Thyroid gland (tissue), 4 donors: Measurements from ENCODE around the gene APC. TPM values are rescaled to one million over a fixed set of nuclear protein-coding genes. Genes with fewer than 3 reads are reported as not detected.

Experiments used
- DNase-seq, 2 donors: peaks; one replicate each; pipeline ENCODE4 v3.0.0-alpha.2; 2019
- H3K27ac ChIP-seq, 3 donors: fragments of 200-600 bp; sonication (generic); 1 replicate in 2 of 3; 2 replicates in 1 of 3; pipeline ENCODE4 v1.5.1; 2016 to 2019; ENCODE audit warnings: mild to moderate bottlenecking in 1 of 3, moderate library complexity in 1 of 3
- H3K27me3 ChIP-seq: fragments of 200-600 bp; sonication (generic); one replicate; pipeline ENCODE4 v1.5.1; 2019
- H3K36me3 ChIP-seq, 2 donors: fragments of 200-600 bp; sonication (generic); one replicate each; pipeline ENCODE4 v1.5.1; 2016 to 2019
- H3K4me1 ChIP-seq, 2 donors: fragments of 200-600 bp; sonication (generic); one replicate each; pipeline ENCODE4 v1.5.1; 2017 to 2019
- H3K4me3 ChIP-seq, 3 donors: fragments of 200-600 bp; sonication (generic); replicated peaks in 1 of 3; 1 replicate in 2 of 3; 2 replicates in 1 of 3; pipeline ENCODE4 v1.5.1; 2016; ENCODE audit warnings: mild to moderate bottlenecking in 1 of 3
- H3K9me3 ChIP-seq: fragments of 200-600 bp; sonication (generic); one replicate; pipeline ENCODE4 v1.5.1; 2017
- CTCF ChIP-seq, 6 experiments: fragments of 200-600 bp in 3 of 6; fragments of 450-650 bp in 3 of 6; sonication (generic) in 3 of 6; IDR thresholded peaks; one replicate each; pipeline ENCODE4 v1.5.1; 2016 to 2019; ENCODE audit warnings: antibody characterized with exemption in 6 of 6, mild to moderate bottlenecking in 2 of 6, inconsistent platforms in 1 of 6, moderate library complexity in 1 of 6
- POLR2A ChIP-seq, 2 donors: fragments of 450-650 bp; IDR thresholded peaks; one replicate each; pipeline ENCODE4 v1.6.1; 2017; ENCODE audit warnings: antibody characterized with exemption in 2 of 2, mild to moderate bottlenecking in 2 of 2, moderate library complexity in 1 of 2
- WGBS, 2 donors: methylation state at CpG; one replicate each; pipeline ENCODE4 v1.1.5; 2017; 5-methylcytosine and 5-hydroxymethylcytosine counted together
- intact Hi-C: fragments of 100-400 bp; cut with DNase I; formaldehyde crosslinking; loops from one replicate; pipeline ENCODE4 v1.15.1; 2023
- total RNA-seq, 4 donors: library from RNA; depleted of rRNA; stranded (reverse); fragments of >200 nt; gene quantifications; one replicate each; pipeline ENCODE4 v1.2.3, GENCODE V29; 2016

The APC gene
- total RNA-seq, 4 donors from 2014 or later = 36.1 to 73.0 (median 54.7) TPM

- no peaks in the 10 kb centered on the region for H3K27me3 ChIP-seq
- intact Hi-C loops = loop anchor here (2.0 kb wide), 1 partner anchor 205 kb away; no protein-coding TSS in a partner anchor
- H3K27ac ChIP-seq = no peak overlapping the region
- DNase-seq = no peak
- no peak overlapping the region for H3K4me3 ChIP-seq
- WGBS, 2 donors = 96 to 99% methylated on average over 2 of the region's 2 CpGs
- no peaks in the 10 kb centered on the region for H3K9me3 ChIP-seq
- no peaks in the 10 kb centered on the region for H3K36me3 ChIP-seq
- H3K4me1 ChIP-seq = no peaks in the 10 kb centered on the region
- TF ChIP-seq CTCF (IDR thresholded peaks at IDR 0.05) = no peak
- TF ChIP-seq POLR2A (IDR thresholded peaks at IDR 0.05) = no peak
These were observed 18.0 kb downstream of the APC start for GRCh38 chr5:112755703-112756102.

GRCh38 chr5:112757468-112758208 lies 20.0 kb downstream of the APC start:
- Histone ChIP-seq H3K27ac (no peak overlapping the region), H3K36me3 (no peaks in the 10 kb centered on the region), H3K4me1 (peaks cover 0 to 7% of the 10 kb centered on the region in 2 donors), H3K27me3 (no peaks in the 10 kb centered on the region), H3K9me3 (no peaks in the 10 kb centered on the region), H3K4me3 (no peak overlapping the region)
- TF ChIP-seq CTCF (IDR thresholded peaks at IDR 0.05) (peak; percentile 42 to 92 (median 73)), POLR2A (IDR thresholded peaks at IDR 0.05) (no peak)
- intact Hi-C loops = loop anchor here (2.0 kb wide), 1 partner anchor 207 kb away; no protein-coding TSS in a partner anchor
- WGBS, 2 donors = 37 to 38% methylated on average over 3 of the region's 3 CpGs
- DNase-seq = no peak

- WGBS, 2 donors = 92% methylated on average over 7 of the region's 7 CpGs
- Histone ChIP-seq H3K27me3 (no peaks in the 10 kb centered on the region), H3K36me3 (no peaks in the 10 kb centered on the region), H3K9me3 (no peaks in the 10 kb centered on the region), H3K4me3 (no peak overlapping the region), H3K4me1 (peaks cover 0 to 7% of the 10 kb centered on the region in 2 donors), H3K27ac (no peak overlapping the region)
- intact Hi-C loops = no loop called here
- no peak for DNase-seq
- no peak for TF ChIP-seq CTCF (IDR thresholded peaks at IDR 0.05)
- no peak for TF ChIP-seq POLR2A (IDR thresholded peaks at IDR 0.05)
These were observed 21.0 kb downstream of the APC start for GRCh38 chr5:112758676-112759075.

- Histone ChIP-seq H3K4me1 (peaks cover 0 to 7% of the 10 kb centered on the region in 2 donors), H3K27ac (no peak overlapping the region), H3K36me3 (no peaks in the 10 kb centered on the region), H3K27me3 (no peaks in the 10 kb centered on the region), H3K9me3 (no peaks in the 10 kb centered on the region), H3K4me3 (no peak overlapping the region)
- no peak for DNase-seq
- TF ChIP-seq CTCF (IDR thresholded peaks at IDR 0.05) = no peak
- TF ChIP-seq POLR2A (IDR thresholded peaks at IDR 0.05) = no peak
- intact Hi-C loops = no loop called here
- 26% methylated on average over 1 of the region's 1 CpG for WGBS, 2 donors
These were observed 24.6 kb downstream of the APC start for GRCh38 chr5:112762113-112762810.

GRCh38 chr5:112763165-112763564 lies 25.5 kb downstream of the APC start:
- Histone ChIP-seq H3K36me3 (no peaks in the 10 kb centered on the region), H3K4me3 (no peak overlapping the region), H3K9me3 (no peaks in the 10 kb centered on the region), H3K27me3 (no peaks in the 10 kb centered on the region), H3K4me1 (peaks cover 0 to 7% of the 10 kb centered on the region in 2 donors), H3K27ac (no peak overlapping the region)
- WGBS, 2 donors = 96 to 98% methylated on average over 1 of the region's 1 CpG
- TF ChIP-seq POLR2A (IDR thresholded peaks at IDR 0.05) = no peak
- TF ChIP-seq CTCF (IDR thresholded peaks at IDR 0.05) = no peak
- intact Hi-C loops = no loop called here
- DNase-seq = no peak
